A549 (cell line): ENCODE results near the gene GDF2. TPM values are rescaled to one million over a fixed set of nuclear protein-coding genes. Genes with fewer than 3 reads are reported as not detected.

Source experiments
- ATAC-seq, 2 experiments: fragments of 200-7000 bp in 1 of 2; fragments of >200 bp in 1 of 2; cut with Nextera tagmentation in 1 of 2; cut with Tn5 transposase in 1 of 2; 3 replicates each; pipeline versions ENCODE4 v1.8.0 to v1.9.1; 2018 to 2020; ENCODE audit warnings: mild to moderate bottlenecking in 1 of 2, moderate library complexity in 1 of 2
- CTCF ChIA-PET: fragments of 300-600 bp; sonication (Branson Sonifier 250); formaldehyde crosslinking; extraction: SDS; loops from one replicate; lab custom pipeline; 2021; ENCODE audit warnings: antibody characterized with exemption, inconsistent platforms; lab: Yijun Ruan, JAX
- POLR2A ChIA-PET: fragments of 350-600 bp; formaldehyde crosslinking; extraction: SDS; loops from one replicate; lab custom pipeline; 2021; ENCODE audit warnings: antibody characterized with exemption, inconsistent platforms; lab: Yijun Ruan, JAX
- DNase-seq, 2 experiments: peaks; one replicate each; pipeline versions ENCODE4 v3.0.0 to v3.0.0-alpha.2; 2011 to 2016; ENCODE audit warnings: low read depth in 1 of 2, low spot score in 1 of 2
- FAIRE-seq: peaks from 2 replicates; lab custom pipeline; 2011; peaks lifted over from hg19 to GRCh38; lab: Jason Lieb, UNC
- H3K27ac ChIP-seq, 2 experiments: fragments of >200 bp; sonication (Bioruptor Twin); formaldehyde crosslinking; 3 replicates each; pipeline ENCODE4 v1.5.1; 2016 to 2017
- H3K4me1 ChIP-seq: fragments of >200 bp; sonication (Bioruptor Twin); formaldehyde crosslinking; 3 replicates; pipeline ENCODE4 v1.6.1; 2016
- H3K4me2 ChIP-seq: fragments of >200 bp; sonication (Bioruptor Twin); formaldehyde crosslinking; 3 replicates; pipeline ENCODE4 v1.6.1; 2016
- H3K4me3 ChIP-seq: fragments of >200 bp; sonication (Bioruptor Twin); formaldehyde crosslinking; 3 replicates; pipeline ENCODE4 v1.5.1; 2016
- H3K9me3 ChIP-seq: fragments of >200 bp; sonication (Bioruptor Twin); formaldehyde crosslinking; 3 replicates; pipeline ENCODE4 v1.6.1; 2016
- BHLHE40 ChIP-seq: IDR thresholded peaks from 2 replicates; pipeline ENCODE4 v1.6.1; 2012; ENCODE audit warnings: low read depth, low read length, inconsistent platforms
- CBX2 ChIP-seq: fragments of 200-600 bp; sonication (generic); IDR thresholded peaks from 2 replicates; pipeline ENCODE4 v1.6.1; 2016; ENCODE audit warnings: low read depth, mild to moderate bottlenecking, borderline replicate concordance
- CBX8 ChIP-seq: fragments of 200-600 bp; sonication (generic); IDR thresholded peaks from 2 replicates; pipeline ENCODE4 v1.6.1; 2016
- CHD2 ChIP-seq: fragments of 150-350 bp; IDR thresholded peaks from 2 replicates; pipeline ENCODE4 v1.6.1; 2014; ENCODE audit warnings: low read length; ENCODE audit not compliant: partially characterized antibody
- ELK1 ChIP-seq: fragments of 150-350 bp; IDR thresholded peaks from 2 replicates; pipeline ENCODE4 v1.6.1; 2014; ENCODE audit warnings: low read depth, mild to moderate bottlenecking, low read length
- FOXS1 ChIP-seq: fragments of 250-450 bp; sonication (Bioruptor Pico); IDR thresholded peaks from 2 replicates; pipeline ENCODE4 v1.5.0; 2020; ENCODE audit warnings: mild to moderate bottlenecking, moderate library complexity
- GATA3 ChIP-seq: IDR thresholded peaks from 2 replicates; pipeline ENCODE4 v1.6.1; 2012; ENCODE audit warnings: borderline replicate concordance
- HES2 ChIP-seq: fragments of >200 bp; sonication (Bioruptor Twin); formaldehyde crosslinking; IDR thresholded peaks from 2 replicates; pipeline ENCODE4 v1.6.1; 2016
- HOXA7 ChIP-seq: fragments of 250-450 bp; sonication (Bioruptor Pico); IDR thresholded peaks from 2 replicates; pipeline ENCODE4 v1.5.0; 2020; ENCODE audit warnings: mild to moderate bottlenecking, moderate library complexity
- JUN ChIP-seq, 2 experiments: fragments of >200 bp; sonication (Bioruptor Twin); formaldehyde crosslinking; IDR thresholded peaks; 2 replicates in 1 of 2; 3 replicates in 1 of 2; pipeline ENCODE4 v1.6.1; 2016 to 2017
- KDM1A ChIP-seq: fragments of 200-600 bp; sonication (generic); IDR thresholded peaks from 2 replicates; pipeline ENCODE4 v1.6.1; 2016; ENCODE audit warnings: low read depth, mild to moderate bottlenecking
- MYC ChIP-seq: IDR thresholded peaks from 2 replicates; pipeline ENCODE4 v1.6.1; 2012; ENCODE audit warnings: mild to moderate bottlenecking, inconsistent platforms, low read length, improper control_type of control experiment, borderline replicate concordance
- NPAS2 ChIP-seq: fragments of 250-450 bp; sonication (Bioruptor Pico); IDR thresholded peaks from 2 replicates; pipeline ENCODE4 v1.8.0; 2022; ENCODE audit warnings: mild to moderate bottlenecking, moderate library complexity, borderline replicate concordance
- PBX3 ChIP-seq: IDR thresholded peaks from 2 replicates; pipeline ENCODE4 v1.6.1; 2012
- POLR2A ChIP-seq: IDR thresholded peaks from 2 replicates; pipeline ENCODE4 v1.6.1; 2012; ENCODE audit warnings: mild to moderate bottlenecking, low read length
- RAD21 ChIP-seq, 2 experiments: fragments of >200 bp in 1 of 2; sonication (Bioruptor Twin) in 1 of 2; formaldehyde crosslinking in 1 of 2; IDR thresholded peaks in 1 of 2; conservative IDR thresholded peaks in 1 of 2; 2 replicates in 1 of 2; 3 replicates in 1 of 2; pipeline ENCODE4 v1.6.1; 2012 to 2018; ENCODE audit warnings: inconsistent platforms in 1 of 2
- RCOR1 ChIP-seq: fragments of 150-350 bp; IDR thresholded peaks from 2 replicates; pipeline ENCODE4 v1.6.1; 2014; ENCODE audit warnings: antibody characterized with exemption, low read length, low read depth
- SMC3 ChIP-seq: fragments of >200 bp; sonication (Bioruptor Twin); formaldehyde crosslinking; IDR thresholded peaks from 3 replicates; pipeline ENCODE4 v1.6.1; 2018; ENCODE audit warnings: inconsistent platforms
- TP53 ChIP-seq: fragments of 250-450 bp; sonication (Bioruptor Pico); IDR thresholded peaks from 2 replicates; pipeline ENCODE4 v1.5.0; 2021; ENCODE audit warnings: mild to moderate bottlenecking, moderate library complexity
- WGBS: methylation state at CpG from one replicate; pipeline ENCODE4 v1.1.6; 2017; ENCODE audit errors: missing lambda C conversion rate; 5-methylcytosine and 5-hydroxymethylcytosine counted together
- polyA plus RNA-seq, 4 experiments: library from polyadenylated mRNA; depleted of rRNA in 3 of 4; stranded (reverse); fragments of >200 nt; fragmentation: RNase III in 1 of 4; extraction: RNeasy Plus Mini Kit Qiagen cat#74134 plus additional on column Dnase treatment in 1 of 4; gene quantifications; 2 replicates in 3 of 4; 3 replicates in 1 of 4; pipeline ENCODE4 v1.2.3, GENCODE V29; 2011 to 2017
- TF ChIP-seq, protein P1 (sequence below): IDR thresholded peaks from 2 replicates; pipeline ENCODE4 v1.6.1; 2012; ENCODE audit warnings: low read depth, borderline replicate concordance

Gene GDF2
- polyA plus RNA-seq, 2 of the 4 experiments (the other 2 are of a cell fraction) = not detected

GRCh38 chr10:47369251-47369894 is 47.1 kb downstream of the GDF2 start:
- ChIA-PET CTCF (interaction anchor here (1.1 to 5.2 kb wide), 2 partner anchors 10 to 12 kb away, joined by 5 to 27 read pairs; no protein-coding TSS in a partner anchor), POLR2A (no interaction called here)
- 77% methylated on average over 9 of the region's 9 CpGs for WGBS
- ATAC-seq (no peak), DNase-seq (no peak), FAIRE-seq (no peak)
- H3K4me2 ChIP-seq = no peak overlapping the region
- H3K27ac ChIP-seq = no peak overlapping the region
- no peak for TF ChIP-seq POLR2A
- no peak for TF ChIP-seq JUN (IDR thresholded peaks at IDR 0.05)
- TF ChIP-seq CHD2 = no peak
- no peak for TF ChIP-seq HES2
- TF ChIP-seq ELK1 = no peak
- H3K4me1 ChIP-seq = no peaks in the 10 kb centered on the region
- no peak overlapping the region for H3K4me3 ChIP-seq
- H3K9me3 ChIP-seq = no peaks in the 10 kb centered on the region

DNA sequence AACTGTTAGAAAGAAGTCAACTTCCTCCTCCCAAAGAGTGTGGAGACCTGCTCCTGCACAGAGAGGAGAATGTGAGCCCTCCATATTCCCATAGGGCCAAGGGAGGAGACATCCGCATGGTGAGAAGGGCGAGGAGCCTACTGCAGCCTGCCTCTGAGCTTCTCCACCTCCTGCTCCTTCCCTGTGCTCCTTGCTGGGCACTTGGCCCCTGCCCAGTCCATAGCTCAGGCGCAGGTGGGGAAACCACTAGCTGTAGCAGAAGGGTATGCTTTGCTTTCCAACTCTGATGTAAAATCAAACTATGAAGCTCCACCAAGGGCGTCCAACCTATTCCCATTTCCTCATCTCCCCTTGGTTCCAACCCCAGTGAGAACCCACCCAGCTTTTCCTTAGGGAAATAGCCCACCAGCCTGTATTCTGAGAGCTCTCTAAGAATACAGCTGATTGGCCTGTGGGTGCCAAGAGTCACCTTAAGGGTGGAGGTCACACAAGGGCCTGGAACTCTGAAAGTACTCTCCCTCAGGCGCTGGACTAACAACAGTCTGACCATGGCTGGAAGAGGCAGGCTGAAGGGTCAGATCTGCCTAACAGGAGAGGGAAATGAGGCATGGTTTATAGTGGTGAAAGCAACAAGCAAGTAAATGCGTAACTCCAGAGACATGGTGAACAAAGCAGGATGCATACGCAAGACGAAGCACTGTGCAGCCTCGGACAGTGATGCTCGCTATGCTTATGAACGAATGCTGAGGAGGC is 47.9 kb downstream of the GDF2 start:
- Histone ChIP-seq H3K4me1 (no peaks in the 10 kb centered on the region), H3K9me3 (no peaks in the 10 kb centered on the region)
- FAIRE-seq (no peak), ATAC-seq (no peak)
- ChIA-PET CTCF (interaction anchor here (5.2 kb wide), 1 partner anchor 11 kb away, joined by 27 read pairs; no protein-coding TSS in a partner anchor), POLR2A (no interaction called here)
- no peak for TF ChIP-seq KDM1A
- TF ChIP-seq GATA3 = no peak
- no peak for TF ChIP-seq HOXA7
- TF ChIP-seq BHLHE40 = no peak
- TF ChIP-seq FOXS1 = no peak
- no peak for TF ChIP-seq CBX2
- TF ChIP-seq CBX8 = no peak
- TF ChIP-seq, protein P1, sequence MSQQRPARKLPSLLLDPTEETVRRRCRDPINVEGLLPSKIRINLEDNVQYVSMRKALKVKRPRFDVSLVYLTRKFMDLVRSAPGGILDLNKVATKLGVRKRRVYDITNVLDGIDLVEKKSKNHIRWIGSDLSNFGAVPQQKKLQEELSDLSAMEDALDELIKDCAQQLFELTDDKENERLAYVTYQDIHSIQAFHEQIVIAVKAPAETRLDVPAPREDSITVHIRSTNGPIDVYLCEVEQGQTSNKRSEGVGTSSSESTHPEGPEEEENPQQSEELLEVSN = no peak
- no peak for TF ChIP-seq PBX3
- no peak for TF ChIP-seq MYC
- TF ChIP-seq SMC3 = no peak
- no peak for TF ChIP-seq TP53
- no peak for TF ChIP-seq NPAS2 (CRISPR knock-in tag)
- TF ChIP-seq, all 56 proteins: peak for 0
- no peak for DNase-seq
- 92% methylated on average over 11 of the region's 11 CpGs for WGBS
- no peak overlapping the region for H3K27ac ChIP-seq
- no peak overlapping the region for H3K4me2 ChIP-seq
- no peak overlapping the region for H3K4me3 ChIP-seq

GRCh38 chr10:47370878-47371277 is 48.6 kb downstream of the GDF2 start:
- POLR2A ChIA-PET = no interaction called here
- WGBS = 91% methylated on average over 7 of the region's 7 CpGs
- no peak for ATAC-seq

More at GRCh38 chr10:47370878-47371277, 48.6 kb downstream of the GDF2 start:
- Histone ChIP-seq H3K4me3 (no peak overlapping the region), H3K4me2 (no peak overlapping the region), H3K9me3 (no peaks in the 10 kb centered on the region), H3K4me1 (no peaks in the 10 kb centered on the region), H3K27ac (no peak overlapping the region)
- CTCF ChIA-PET = interaction anchor here (1.1 to 5.2 kb wide), 2 partner anchors 11 to 18 kb away, joined by 4 to 27 read pairs; no protein-coding TSS in a partner anchor
- TF ChIP-seq RCOR1 = no peak
- TF ChIP-seq RAD21 (conservative IDR thresholded peaks at IDR 0.05 in 1 of 2, IDR thresholded peaks at IDR 0.05 in 1 of 2) = no peak
- DNase-seq (no peak), FAIRE-seq (no peak)
